Sigmoid colon (tissue), 7 donors: ENCODE measurements around the gene TMEM51. TPM values are rescaled to one million over a fixed set of nuclear protein-coding genes. Genes with fewer than 3 reads are reported as not detected.

ENCODE experiments used
- DNase-seq: peaks from one replicate; pipeline ENCODE4 v3.0.0-alpha.2; 2019
- H3K27ac ChIP-seq, 4 donors: fragments of 200-600 bp; sonication (generic); one replicate each; pipeline ENCODE4 v1.5.1; 2016 to 2019; ENCODE audit warnings: mild to moderate bottlenecking in 1 of 4
- H3K27me3 ChIP-seq, 3 donors: fragments of 200-600 bp; sonication (generic); one replicate each; pipeline ENCODE4 v1.5.1; 2019; ENCODE audit warnings: mild to moderate bottlenecking in 1 of 3
- H3K36me3 ChIP-seq, 4 donors: fragments of 200-600 bp; sonication (generic); one replicate each; pipeline ENCODE4 v1.5.1; 2016 to 2019
- H3K4me1 ChIP-seq, 4 donors: fragments of 200-600 bp; sonication (generic); one replicate each; pipeline ENCODE4 v1.5.1; 2017 to 2019
- H3K4me3 ChIP-seq, 4 donors: fragments of 200-600 bp; sonication (generic); one replicate each; pipeline ENCODE4 v1.5.1; 2017 to 2019; ENCODE audit warnings: mild to moderate bottlenecking in 2 of 4, moderate library complexity in 1 of 4
- H3K9me3 ChIP-seq, 4 donors: fragments of 200-600 bp in 3 of 4; sonication (generic) in 3 of 4; one replicate each; pipeline versions ENCODE4 v1.5.1 to v1.6.1; 2013 to 2019
- CTCF ChIP-seq, 4 experiments: fragments of 450-650 bp in 3 of 4; fragments of 200-600 bp in 1 of 4; IDR thresholded peaks; one replicate each; pipeline ENCODE4 v1.5.1; 2016 to 2019; ENCODE audit warnings: antibody characterized with exemption in 4 of 4, mild to moderate bottlenecking in 3 of 4, moderate library complexity in 2 of 4
- EP300 ChIP-seq, 4 donors: sonication (generic); formaldehyde crosslinking; IDR thresholded peaks; one replicate each; pipeline ENCODE4 v1.6.1; 2017; ENCODE audit warnings: antibody characterized with exemption in 4 of 4
- POLR2A ChIP-seq, 2 donors: fragments of 450-650 bp; IDR thresholded peaks; one replicate each; pipeline ENCODE4 v1.6.1; 2016; ENCODE audit warnings: antibody characterized with exemption in 2 of 2, mild to moderate bottlenecking in 2 of 2, moderate library complexity in 2 of 2
- POLR2AphosphoS5 ChIP-seq, 4 donors: sonication (generic); formaldehyde crosslinking; IDR thresholded peaks; one replicate each; pipeline ENCODE4 v1.6.1; 2017; ENCODE audit warnings: antibody characterized with exemption in 4 of 4
- WGBS, 2 donors: extraction: QIAGEN DNeasy Blood & Tissue Kit; methylation state at CpG; one replicate each; pipeline ENCODE4 v1.1.7; 2013; 5-methylcytosine and 5-hydroxymethylcytosine counted together
- intact Hi-C: fragments of 100-400 bp; cut with DNase I; formaldehyde crosslinking; loops from one replicate; pipeline ENCODE4 v1.15.1; 2023
- polyA plus RNA-seq, 3 donors: library from polyadenylated mRNA; stranded (reverse); fragments of 200-250 nt; gene quantifications; one replicate each; pipeline ENCODE4 v1.2.3, GENCODE V29; 2013
- total RNA-seq, 4 donors: library from RNA; depleted of rRNA; stranded (reverse); fragments of >200 nt; gene quantifications; one replicate each; pipeline ENCODE4 v1.1.0, GENCODE V29; 2016
- donor health status: healthy with polysubstance abuse.
- donor health status: Bipolar disorder and iron deficiency.
- donor health status: healthy.

The TMEM51 gene
- total and polyA plus RNA-seq, 7 donors, result 8.8 to 20.7 (median 15.3) TPM

GRCh38 chr1:15186073-15186845 lies 32.7 kb downstream of the TMEM51 start:
- 68 to 75% methylated on average over 6 of the region's 6 CpGs for WGBS, 2 donors
- peak overlapping the region in 3 of 4 donors; percentile 37 to 59 (median 55) for H3K27ac ChIP-seq
- H3K4me1 ChIP-seq, result peaks cover 0 to 42% (median 34%) of the 10 kb centered on the region in 4 donors

GRCh38 chr1:15186846-15187151 lies 33.3 kb downstream of the TMEM51 start:
- Histone ChIP-seq H3K4me1 (peaks cover 0 to 41% (median 33%) of the 10 kb centered on the region in 4 donors), H3K9me3 (no peaks in the 10 kb centered on the region), H3K36me3 (no peaks in the 10 kb centered on the region), H3K27me3 (no peaks in the 10 kb centered on the region), H3K4me3 (no peak overlapping the region), H3K27ac (peak overlapping the region in 3 of 4 donors; percentile 37 to 59 (median 55))
- TF ChIP-seq POLR2AphosphoS5 (IDR thresholded peaks at IDR 0.05) (no peak), EP300 (IDR thresholded peaks at IDR 0.05) (no peak), POLR2A (IDR thresholded peaks at IDR 0.05) (no peak), CTCF (IDR thresholded peaks at IDR 0.05) (no peak)
- intact Hi-C loops, result no loop called here
- DNase-seq, result no peak
- 65 to 71% methylated on average over 6 of the region's 6 CpGs for WGBS, 2 donors

More at GRCh38 chr1:15186073-15186845, 32.7 kb downstream of the TMEM51 start:
- DNase-seq, result no peak
- Histone ChIP-seq H3K4me3 (no peak overlapping the region), H3K27me3 (no peaks in the 10 kb centered on the region), H3K9me3 (no peaks in the 10 kb centered on the region), H3K36me3 (no peaks in the 10 kb centered on the region)
- intact Hi-C loops, result no loop called here
- TF ChIP-seq EP300 (IDR thresholded peaks at IDR 0.05) (no peak), POLR2A (IDR thresholded peaks at IDR 0.05) (no peak), POLR2AphosphoS5 (IDR thresholded peaks at IDR 0.05) (no peak), CTCF (IDR thresholded peaks at IDR 0.05) (no peak)

GRCh38 chr1:15187175-15188129 lies 33.9 kb downstream of the TMEM51 start:
- peaks cover 0 to 41% (median 33%) of the 10 kb centered on the region in 4 donors for H3K4me1 ChIP-seq
- TF ChIP-seq EP300 (IDR thresholded peaks at IDR 0.05) (no peak), CTCF (IDR thresholded peaks at IDR 0.05) (no peak), POLR2A (IDR thresholded peaks at IDR 0.05) (no peak)
- intact Hi-C loops, result no loop called here
- no peaks in the 10 kb centered on the region for H3K36me3 ChIP-seq
- H3K4me3 ChIP-seq, result no peak overlapping the region
- H3K27ac ChIP-seq, result peak overlapping the region in 3 of 4 donors; percentile 37 to 59 (median 55)
- 52 to 54% methylated on average over 15 of the region's 15 CpGs for WGBS, 2 donors
- DNase-seq, result no peak
- no peaks in the 10 kb centered on the region for H3K27me3 ChIP-seq
- H3K9me3 ChIP-seq, result no peaks in the 10 kb centered on the region

GRCh38 chr1:15188130-15188524 lies 34.6 kb downstream of the TMEM51 start:
- TF ChIP-seq POLR2AphosphoS5 (IDR thresholded peaks at IDR 0.05), result no peak
- TF ChIP-seq CTCF (IDR thresholded peaks at IDR 0.05), result no peak
- TF ChIP-seq POLR2A (IDR thresholded peaks at IDR 0.05), result no peak
- no peak for TF ChIP-seq EP300 (IDR thresholded peaks at IDR 0.05)
- Histone ChIP-seq H3K9me3 (no peaks in the 10 kb centered on the region), H3K4me1 (peaks cover 0 to 41% (median 35%) of the 10 kb centered on the region in 4 donors), H3K27ac (peak overlapping the region in 2 of 4 donors; percentile 37 to 59), H3K27me3 (no peaks in the 10 kb centered on the region), H3K4me3 (no peak overlapping the region), H3K36me3 (no peaks in the 10 kb centered on the region)
- intact Hi-C loops, result no loop called here
- WGBS, 2 donors, result 63 to 68% methylated on average over 4 of the region's 4 CpGs
- no peak for DNase-seq
